ENCODE results near the gene NT5C1B.
A peak's percentile ranks its signal among the peaks of the same experiment; 100 is the strongest.

NT5C1B gene

DNA sequence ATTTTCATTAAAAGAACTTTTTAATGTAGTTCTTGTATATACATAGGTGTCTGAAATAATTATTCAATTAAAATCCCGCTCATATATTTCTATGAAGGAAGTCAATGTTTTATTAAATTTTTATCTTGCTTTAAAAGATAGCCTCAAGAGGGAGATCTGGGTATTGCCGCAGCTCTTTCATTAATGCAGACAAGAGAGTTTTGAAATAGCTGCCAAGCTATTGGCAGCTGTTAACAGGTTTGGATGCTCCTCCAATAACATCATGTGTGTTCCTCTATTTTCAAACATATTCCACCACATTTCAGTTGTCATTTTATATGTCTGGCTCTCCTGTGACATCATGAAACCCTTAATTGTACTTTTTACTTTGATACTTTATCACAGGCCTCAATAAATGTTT is 12.9 kb upstream of the NT5C1B start:
- DNase-seq (ENCODE audit: low read depth, low spot score) = no peak
- H3K27ac ChIP-seq = no peak overlapping the region

DNA sequence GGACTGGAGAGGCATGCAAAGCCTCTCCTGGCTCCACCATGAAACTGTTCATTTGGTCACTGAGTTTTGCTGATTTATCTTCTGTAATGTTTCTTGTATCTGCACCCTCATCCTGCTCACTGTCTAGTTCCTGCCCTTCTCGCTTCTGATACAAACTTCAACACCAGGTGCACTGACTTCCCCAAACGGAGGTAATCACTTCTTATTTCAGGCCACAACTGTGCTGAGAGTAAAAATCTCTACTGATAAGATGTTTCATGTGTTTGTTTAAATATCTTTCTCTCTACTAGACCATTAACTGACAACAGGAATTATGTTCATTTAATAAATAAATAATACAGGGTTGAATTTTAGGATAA is 10.9 kb upstream of the NT5C1B start:
- DNase-seq (ENCODE audit: low read depth, low spot score) = no peak
- no peak overlapping the region for H3K27ac ChIP-seq

DNA sequence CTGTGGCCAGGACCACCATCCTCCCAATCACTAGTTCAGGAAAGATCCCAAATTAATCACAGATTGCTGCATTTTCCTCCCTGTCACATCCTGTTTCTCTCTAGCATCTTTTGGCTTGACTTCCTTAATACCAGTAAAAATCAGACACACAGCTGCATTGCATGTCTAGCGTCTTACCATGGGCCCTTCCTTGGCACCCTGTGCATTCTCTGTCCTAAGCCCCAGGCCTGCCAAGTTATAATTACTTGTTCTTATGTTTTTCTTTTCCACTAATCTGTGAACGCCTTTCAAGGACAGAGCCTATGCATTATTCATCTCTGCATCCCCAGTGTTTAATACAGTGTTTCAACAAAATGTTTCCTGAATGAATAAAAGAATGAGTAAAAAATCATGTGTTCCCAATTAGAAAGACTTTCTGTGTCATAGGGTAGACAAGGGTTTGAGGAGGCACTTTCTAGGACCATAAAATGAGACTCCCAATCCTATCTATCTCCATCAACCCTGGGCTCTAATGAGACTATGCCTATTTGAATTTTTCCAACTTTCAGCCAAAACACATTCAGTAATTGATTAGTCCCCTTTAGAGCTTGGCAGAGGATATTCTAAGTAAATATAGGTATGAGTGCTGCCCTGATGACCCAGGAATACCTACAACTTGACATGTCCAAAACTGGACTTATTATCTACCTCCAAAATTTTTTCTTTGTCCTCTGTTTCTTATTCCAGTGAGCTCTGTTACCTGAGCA is 10.3 kb upstream of the NT5C1B start:
- H3K27ac ChIP-seq = no peak overlapping the region
- DNase-seq (ENCODE audit: low read depth, low spot score) = no peak

DNA sequence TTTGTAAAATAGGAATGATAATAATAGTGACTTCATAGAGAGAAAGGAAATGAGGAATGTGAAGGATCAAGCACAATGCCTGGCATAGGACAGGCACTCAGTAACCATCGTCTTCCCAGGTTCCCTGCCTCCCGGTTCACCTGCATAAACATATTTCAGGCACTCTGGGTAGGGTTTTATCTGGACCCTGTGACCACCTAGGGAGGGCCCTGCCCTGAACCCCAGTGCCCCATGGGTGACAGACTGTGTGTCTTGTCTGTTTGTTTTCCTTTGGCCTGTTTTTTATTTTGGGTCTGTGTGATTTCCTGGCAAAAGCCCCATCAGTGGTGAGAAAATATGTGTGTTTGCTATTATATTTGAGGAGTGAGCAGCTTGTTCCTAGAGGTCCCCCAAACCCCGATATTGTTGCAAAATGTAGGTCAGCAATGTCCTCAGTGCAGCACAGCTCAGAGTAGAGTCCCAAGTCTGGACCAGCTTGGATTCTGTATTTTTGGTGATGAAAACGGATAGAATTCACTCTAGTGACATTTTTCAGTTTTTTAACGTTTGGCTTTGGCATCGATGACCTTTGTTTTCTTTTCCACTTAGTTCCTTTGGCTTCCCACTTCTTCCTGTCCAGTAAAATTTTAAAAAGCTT is 9.6 kb upstream of the NT5C1B start:
- no peak for DNase-seq (ENCODE audit: low read depth, low spot score)
- no peak overlapping the region for H3K27ac ChIP-seq

DNA sequence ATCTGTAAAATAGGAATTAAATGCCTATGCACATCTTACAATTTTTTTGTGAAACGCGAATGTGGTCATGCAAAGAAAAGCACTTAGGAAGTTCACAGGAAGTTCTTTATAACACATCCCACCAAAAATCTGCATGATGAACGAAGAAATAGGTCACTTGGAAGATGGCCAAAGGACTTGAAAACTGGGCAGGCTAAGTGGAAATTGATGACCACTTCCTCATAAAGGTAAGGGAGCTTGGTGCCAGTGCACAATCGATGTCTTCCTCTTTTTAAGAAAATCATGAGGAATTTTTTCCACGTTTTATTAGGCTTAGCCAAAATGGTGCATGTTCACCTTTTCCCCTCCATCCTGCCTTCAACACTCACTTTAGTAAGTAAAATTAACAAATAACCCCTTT is 8.2 kb upstream of the NT5C1B start:
- H3K27ac ChIP-seq = no peak overlapping the region
- no peak for DNase-seq (ENCODE audit: low read depth, low spot score)

DNA sequence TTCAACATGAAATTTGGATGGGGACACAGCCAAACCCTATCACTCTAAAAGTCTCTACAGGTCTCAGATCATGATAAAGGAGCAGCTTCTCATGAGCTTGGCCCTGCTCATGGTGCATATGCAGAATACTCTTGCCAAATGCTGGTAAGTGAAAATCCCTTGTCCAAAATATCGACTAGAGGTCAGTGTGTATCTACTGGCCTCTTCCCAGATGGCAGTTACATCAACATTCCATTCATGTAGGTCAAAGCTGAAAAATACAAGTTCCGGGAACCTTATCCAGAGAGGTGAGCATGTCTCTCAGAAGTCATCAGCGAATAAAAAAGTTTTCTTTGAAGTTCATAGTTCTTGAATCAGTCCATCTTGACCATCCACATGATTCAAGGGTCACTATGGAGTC is 7.6 kb upstream of the NT5C1B start:
- DNase-seq (ENCODE audit: low read depth, low spot score) = no peak
- no peak overlapping the region for H3K27ac ChIP-seq

DNA sequence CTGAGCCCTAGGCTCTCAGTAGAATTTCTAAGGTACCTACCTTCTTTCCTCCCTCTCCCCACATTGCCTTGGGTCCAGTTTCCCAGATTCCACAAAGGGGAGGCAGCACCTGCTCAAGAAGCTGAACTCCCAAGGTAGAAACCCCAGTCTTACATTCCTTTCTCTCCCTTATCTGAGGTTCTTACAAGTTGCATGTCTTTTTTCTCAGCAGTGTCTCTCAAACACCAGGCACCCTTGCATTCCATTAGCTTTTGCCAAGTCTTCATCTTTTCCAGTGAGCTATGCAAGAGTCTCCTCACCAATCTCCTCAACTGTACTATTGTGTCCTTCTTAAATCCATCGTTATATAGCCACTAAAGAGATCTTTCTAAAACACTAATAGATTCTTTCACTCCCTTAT is 4.1 kb upstream of the NT5C1B start:
- DNase-seq (ENCODE audit: low read depth, low spot score) = no peak
- no peak overlapping the region for H3K27ac ChIP-seq

DNA sequence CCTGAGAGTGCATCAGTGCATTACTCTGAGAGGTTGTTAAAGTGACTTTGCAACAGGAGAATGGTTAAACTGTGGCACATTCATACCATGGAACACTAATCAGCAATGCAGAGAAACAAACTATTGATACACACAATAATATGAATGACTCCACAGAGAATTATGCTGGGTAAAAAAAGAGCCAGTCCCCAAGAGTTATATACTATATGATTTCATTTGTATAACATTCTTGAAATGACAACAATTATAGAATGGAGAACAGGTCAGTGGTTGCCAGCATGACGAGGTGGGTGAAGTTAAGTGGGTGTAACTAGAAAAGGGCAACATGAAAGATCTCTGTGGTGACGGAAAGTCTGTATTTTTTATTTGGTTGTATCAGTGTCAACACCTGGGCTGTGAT is 3.0 kb upstream of the NT5C1B start:
- no peak for DNase-seq (ENCODE audit: low read depth, low spot score)
- no peak overlapping the region for H3K27ac ChIP-seq

DNA sequence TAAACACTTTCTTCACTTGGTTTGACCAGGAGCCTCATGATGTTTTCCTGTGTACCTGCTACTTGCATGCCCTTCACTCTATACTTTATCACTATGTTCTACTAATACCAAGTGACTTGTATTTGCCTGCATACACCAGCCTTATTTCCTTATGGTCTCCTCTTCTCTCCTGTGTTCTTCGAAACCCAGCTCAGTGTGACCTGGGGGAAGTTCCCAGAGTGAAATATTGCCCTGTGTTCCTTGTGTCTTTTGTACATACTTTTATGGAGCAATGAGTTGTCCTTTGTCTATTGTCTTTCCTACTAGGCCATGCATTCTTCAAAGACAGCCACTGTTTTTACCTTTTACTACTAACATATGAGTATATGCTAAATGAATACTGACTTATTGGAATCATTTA is 567 bp downstream of the NT5C1B start:
- H3K27ac ChIP-seq = peak overlapping the region; percentile 12
- DNase-seq (ENCODE audit: low read depth, low spot score) = no peak

DNA sequence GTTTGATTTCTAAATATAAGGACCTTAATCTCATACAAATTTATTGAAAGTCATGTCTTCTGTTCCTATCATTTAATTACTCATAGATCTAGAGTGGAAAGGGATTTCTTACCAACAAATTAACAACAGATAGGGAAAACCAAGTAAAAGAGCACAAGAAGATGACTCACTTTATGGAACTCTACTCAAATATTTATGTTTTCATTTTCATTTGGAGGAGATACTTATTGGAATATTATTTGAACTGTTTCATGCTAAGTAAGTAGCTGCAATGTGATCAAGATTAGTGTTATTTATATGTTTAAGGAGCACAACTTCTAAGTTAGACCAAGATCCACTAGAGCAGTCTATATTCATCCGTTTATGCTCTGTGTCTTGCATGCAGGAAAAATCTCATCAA is 1.3 kb downstream of the NT5C1B start:
- no peak for DNase-seq (ENCODE audit: low read depth, low spot score)
- no peak overlapping the region for H3K27ac ChIP-seq

DNA sequence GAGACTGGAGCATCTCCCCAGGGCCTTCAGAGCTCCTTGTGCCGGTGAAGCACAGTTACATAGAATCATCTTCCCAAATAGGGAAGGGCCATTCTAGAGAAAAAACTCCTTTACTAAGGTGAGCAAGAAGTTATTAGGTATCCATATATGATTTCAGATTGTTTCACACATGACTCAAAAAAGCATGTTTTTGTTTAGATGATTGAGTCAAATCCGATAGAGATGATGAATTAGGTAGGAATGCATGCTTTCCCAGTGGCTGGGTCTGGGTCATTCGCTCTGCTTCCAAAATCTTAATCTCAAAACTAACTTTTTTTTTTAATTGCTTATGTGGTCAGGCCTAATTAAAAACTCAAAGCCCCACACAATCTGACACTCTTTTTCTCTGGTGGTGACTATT is 3.8 kb downstream of the NT5C1B start:
- DNase-seq (ENCODE audit: low read depth, low spot score) = no peak

DNA sequence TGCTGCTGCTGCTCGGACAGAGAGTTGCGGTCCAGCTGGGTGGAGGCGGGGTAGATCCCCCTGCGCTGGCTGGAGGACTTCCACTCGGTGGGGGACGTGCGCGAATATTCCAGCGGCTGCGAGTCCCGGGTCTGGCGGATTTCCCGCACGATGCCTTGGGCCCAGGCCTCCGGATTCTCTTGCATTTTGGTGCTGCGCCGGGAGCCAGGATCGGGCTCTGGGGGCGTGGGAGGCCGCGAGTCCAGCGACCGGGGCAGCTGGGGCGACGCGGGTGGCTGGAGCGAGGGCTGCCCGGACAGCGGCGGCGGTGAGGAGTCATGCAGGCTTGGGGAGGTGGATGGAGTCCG is 4.8 kb downstream of the NT5C1B start:
- DNase-seq (ENCODE audit: low read depth, low spot score) = no peak
- H3K27ac ChIP-seq = no peak overlapping the region

More for the DNA sequence above, 3.8 kb downstream of the NT5C1B start:
- peak overlapping the region; percentile 27 for H3K27ac ChIP-seq

DNA sequence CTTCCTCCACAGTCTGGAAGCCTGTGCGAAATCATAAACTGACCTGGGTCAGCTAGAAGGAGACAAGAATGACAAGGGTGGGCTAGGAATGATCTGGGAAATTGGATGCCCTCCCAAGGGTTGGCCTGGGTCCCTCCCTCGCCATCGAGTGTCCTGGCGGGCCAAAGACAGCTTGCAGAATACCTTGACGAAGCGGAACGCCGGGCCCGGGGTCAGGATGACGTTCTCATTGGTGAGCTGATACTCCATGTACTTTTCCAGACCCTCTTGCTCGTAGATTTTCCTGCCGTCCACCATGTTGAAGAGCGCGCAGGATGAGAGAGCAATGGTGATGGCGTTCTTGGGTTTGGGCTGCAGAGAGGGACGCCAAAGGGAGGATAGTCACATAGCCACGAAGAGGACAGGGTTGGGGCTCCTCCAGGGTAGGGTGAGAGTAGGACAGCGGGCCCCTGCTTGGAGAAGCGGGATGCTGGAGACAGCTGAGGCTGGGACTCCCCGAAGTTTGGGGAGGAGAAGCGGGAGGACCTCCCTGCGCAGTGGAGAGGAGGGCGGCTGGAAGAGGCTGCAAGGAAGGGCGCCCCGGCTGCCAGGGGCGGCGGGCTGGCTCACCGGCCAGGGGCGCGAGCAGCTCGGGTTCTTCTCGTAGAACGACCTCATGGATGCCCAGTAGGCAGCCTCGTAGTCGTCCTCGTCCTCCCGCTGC is 5.3 kb downstream of the NT5C1B start:
- no peak for DNase-seq (ENCODE audit: low read depth, low spot score)
- no peak overlapping the region for H3K27ac ChIP-seq

DNA sequence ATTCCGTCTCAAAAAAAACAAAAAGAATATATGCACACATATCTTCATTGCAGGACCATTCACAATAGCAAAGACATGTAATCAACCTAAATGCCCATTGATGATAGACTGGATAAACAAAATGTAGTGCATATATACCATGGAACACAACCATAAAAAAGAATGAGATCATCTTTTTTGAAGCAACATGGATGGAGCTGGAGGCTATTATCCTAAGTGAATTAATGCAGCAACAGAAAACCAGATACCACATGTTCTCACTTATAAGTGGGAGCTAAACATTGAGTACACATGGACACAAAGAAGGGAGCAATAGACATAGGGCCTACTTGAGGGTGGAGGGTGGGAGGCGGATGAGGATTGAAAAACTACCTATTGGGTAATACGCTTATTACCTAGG is 8.8 kb downstream of the NT5C1B start:
- DNase-seq (ENCODE audit: low read depth, low spot score) = no peak
- no peak overlapping the region for H3K27ac ChIP-seq

DNA sequence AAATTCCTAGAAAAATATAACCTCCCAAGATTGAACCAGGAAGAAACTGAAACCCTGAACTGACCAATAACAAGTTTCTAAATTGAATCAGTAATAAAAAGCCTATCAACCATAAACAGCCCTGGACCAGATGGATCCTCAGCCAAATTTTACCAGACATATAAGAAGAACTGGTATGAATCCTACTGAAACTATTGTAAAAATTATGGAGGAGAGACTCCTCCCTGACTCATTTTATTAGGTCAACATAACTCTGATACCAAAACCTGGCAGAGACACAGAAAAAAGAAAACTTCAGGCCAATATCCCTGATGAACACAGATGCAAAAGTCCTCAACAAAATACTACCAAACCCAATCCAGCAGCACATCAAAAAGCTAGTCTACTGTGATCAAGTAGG is 11.3 kb downstream of the NT5C1B start:
- H3K27ac ChIP-seq = no peak overlapping the region
- DNase-seq (ENCODE audit: low read depth, low spot score) = no peak

DNA sequence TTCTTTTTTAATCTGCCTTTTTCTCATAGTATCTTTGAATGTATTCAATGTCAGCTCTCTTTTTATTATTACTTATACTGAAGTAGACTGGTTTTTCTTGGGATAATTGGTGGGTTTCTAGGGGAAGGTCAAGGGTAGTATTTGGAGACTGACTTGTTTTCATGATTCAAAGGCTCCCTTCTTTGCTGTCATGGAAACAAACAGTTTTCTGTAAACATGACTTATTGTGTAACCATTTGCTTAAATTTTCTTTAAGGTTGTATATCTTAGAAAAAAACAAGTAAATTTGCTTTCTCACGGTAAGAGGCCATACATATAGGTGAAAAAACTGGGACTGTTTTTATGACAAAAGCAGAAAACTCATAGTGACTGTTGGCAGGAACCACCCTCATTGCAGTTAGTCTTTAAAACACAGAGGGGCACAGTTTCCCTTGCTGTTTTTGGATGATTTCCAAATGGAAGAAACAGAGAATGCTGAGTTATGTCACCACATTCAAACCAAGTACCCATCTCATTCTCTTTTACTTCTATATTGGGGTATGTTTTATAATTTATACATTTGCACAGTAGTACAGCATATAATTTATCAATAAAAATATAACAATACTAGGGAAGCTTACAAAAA is 23.1 kb downstream of the NT5C1B start:
- no peak overlapping the region for H3K27ac ChIP-seq
- DNase-seq (ENCODE audit: low read depth, low spot score) = no peak

DNA sequence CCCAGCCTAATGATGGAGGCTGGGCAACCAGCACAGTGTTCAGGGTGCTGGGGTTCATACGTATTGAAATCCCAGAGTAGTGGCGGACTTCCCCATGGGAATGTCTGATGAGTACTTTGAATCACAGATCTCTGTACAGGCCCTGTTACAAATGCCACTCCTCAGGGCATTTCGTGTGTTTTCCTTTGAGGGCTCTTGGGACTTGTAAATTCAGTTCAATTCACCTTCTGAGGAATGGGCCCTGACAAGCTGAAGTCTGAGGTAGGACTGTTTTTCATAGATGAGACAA is 28.6 kb downstream of the NT5C1B start:
- H3K27ac ChIP-seq = peak overlapping the region; percentile 84
- DNase-seq (ENCODE audit: low read depth, low spot score) = no peak

DNA sequence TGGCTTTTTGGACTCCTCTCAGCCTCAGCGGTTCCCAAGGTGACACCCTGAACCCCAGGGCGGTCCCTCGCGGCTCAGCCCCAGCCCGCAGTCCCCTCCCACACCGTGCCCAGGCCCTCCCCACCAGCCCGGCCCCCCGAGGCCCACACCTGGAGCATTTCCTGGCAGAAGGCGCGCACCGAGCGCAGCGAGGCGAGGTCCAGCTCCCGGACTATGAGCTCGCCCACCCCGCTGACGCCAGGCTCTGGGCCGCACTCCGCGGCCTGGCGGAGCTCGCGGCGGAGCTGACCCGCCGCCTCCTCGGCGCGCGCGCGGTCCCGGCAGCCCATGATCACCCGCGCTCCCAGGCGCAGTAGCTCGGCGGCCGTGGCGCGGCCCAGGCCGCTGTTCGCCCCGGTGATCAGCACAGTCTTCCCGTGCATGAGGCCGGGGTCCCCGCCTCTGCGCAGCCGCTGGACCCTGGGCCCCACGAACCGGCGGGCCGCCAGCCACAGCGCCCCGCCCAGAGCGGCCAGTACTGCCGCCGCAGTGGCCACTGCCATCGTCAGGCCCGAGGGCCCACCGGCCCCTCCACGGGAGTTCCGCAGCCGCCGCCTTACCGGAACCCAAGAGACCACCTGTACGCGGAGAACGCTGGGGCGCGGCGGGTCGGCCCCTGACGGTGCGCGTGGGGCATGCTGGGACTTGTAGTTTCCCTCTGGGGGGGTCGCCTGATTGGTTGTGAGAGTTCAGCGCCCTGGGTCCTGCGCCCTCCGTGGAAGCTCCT is 29.2 kb downstream of the NT5C1B start, which contains the start of gene RDH14:
RDH14 (minus strand) TSS at position 623 of the 766 bp plus-strand sequence; CDS start at position 542, 81 bp downstream.
- DNase-seq (ENCODE audit: low read depth, low spot score) = peak; percentile 52

DNA sequence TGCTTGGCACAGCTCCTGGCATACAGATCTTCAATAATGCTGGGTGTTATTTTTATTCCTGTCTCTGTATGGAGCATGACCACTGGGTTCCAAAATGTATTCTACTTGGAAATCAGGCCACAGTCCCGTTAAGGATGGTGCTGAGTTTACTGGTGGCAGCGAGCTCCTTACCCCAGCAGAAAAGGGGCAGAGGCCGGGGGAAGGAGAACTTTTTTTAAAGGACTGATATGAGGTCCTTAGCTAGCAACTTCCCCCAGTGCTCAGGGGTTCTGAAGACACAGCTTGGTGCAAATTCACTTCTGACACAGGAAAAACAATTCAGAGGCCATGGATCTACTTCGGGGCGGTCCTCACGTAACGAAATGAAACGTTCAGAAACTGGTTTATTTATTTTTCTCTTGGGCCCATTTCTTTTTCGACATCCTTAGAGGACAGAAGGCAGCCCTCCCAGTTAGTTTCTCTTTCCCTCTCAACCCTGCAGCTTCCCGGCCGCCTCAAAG is 29.8 kb downstream of the NT5C1B start:
- peak overlapping the region; percentile 84 for H3K27ac ChIP-seq
- DNase-seq (ENCODE audit: low read depth, low spot score) = no peak

More for the DNA sequence above, 29.2 kb downstream of the NT5C1B start, which contains the start of gene RDH14:
- peak within 1 kb of the TSS; percentile 84 for H3K27ac ChIP-seq

DNA sequence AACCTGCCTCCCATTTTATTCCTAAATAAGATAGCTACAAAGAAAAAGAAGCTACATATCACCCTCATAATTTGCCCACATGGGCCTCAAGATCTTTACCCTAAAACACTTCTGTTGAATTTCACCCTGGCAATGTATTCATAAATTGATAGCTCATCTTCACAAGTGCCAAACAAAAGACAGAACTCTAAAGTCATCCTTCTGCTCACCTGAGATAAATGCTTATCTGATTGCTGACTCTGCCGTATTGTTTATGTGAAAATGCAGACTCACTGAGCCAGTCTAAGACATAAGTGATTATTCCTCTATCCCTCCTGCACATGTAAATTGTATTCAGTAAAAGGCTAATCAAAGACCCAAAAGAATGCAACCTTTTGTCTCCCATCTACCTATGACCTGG is 30.9 kb downstream of the NT5C1B start:
- DNase-seq (ENCODE audit: low read depth, low spot score) = no peak
- no peak overlapping the region for H3K27ac ChIP-seq

Measured in epithelial cell of prostate (primary cell).